Activated effector memory CD4-positive, alpha-beta T cell treated with anti-CD3 and anti-CD28 coated beads, Interleukin-2, amount 50 U/mL, for 16 hours (primary cell): ENCODE results near the gene MAS1L.

Experiments used
- DNase-seq: peaks from one replicate; pipeline ENCODE4 v3.0.0-alpha.2; 2020

Gene MAS1L

DNA sequence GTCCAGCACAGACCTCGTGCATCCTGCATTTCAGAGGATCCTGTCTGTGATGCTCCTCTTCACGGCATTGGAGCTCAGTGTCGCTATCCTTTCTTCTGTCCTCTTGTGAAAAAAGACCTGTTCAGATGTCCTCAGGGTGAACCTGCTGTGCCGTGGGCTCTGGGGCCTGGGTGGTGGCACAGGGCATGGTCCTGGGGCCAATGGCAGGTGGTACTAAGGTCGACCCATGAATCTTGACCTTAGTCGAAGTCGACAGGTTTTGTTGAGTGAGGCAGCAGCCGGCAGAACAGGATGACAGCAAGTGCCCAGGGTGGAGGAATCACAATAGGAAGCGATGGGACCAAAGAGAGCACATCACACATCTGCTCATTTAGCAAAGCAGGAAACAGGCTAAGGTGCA is 22.0 kb upstream of the MAS1L start:
- DNase-seq, result no peak

GRCh38 chr6:29509239-29509638 is 21.5 kb upstream of the MAS1L start:
- DNase-seq, result no peak

- DNase-seq, result no peak
These were observed 19.6 kb upstream of the MAS1L start for GRCh38 chr6:29507319-29507718.

DNA sequence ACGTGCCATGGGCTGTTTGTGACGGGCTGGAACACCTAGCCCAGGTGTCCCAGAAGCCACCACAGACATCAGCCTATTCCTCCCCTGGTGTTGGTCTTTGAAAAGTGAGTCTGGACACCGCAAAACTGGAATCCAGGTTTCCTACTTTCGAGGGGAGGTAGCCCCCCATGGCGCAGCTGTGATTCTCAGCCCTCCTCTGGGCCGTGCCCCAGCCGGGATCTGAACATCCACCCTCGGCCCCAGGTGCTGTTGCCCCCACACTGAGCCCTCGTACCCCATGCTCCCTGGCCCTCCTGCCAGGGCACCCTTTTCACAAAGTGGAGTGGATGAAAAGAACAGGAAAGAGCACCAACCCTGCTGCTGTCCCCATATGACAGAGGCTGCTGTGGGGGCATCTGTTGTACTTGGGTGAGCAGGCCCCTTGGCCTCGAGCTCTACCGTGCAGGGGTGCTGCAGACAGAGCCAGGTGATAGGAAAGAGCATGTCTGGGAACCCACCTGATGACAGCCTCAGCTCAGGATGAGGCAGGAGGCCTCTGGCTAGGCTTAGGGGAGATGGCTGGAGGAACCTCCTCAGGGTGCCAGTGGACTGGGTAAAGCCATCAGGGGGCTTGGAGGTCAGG is 18.8 kb upstream of the MAS1L start:
- no peak for DNase-seq

- no peak for DNase-seq
These were observed 18.1 kb upstream of the MAS1L start for GRCh38 chr6:29505808-29506207.

DNA sequence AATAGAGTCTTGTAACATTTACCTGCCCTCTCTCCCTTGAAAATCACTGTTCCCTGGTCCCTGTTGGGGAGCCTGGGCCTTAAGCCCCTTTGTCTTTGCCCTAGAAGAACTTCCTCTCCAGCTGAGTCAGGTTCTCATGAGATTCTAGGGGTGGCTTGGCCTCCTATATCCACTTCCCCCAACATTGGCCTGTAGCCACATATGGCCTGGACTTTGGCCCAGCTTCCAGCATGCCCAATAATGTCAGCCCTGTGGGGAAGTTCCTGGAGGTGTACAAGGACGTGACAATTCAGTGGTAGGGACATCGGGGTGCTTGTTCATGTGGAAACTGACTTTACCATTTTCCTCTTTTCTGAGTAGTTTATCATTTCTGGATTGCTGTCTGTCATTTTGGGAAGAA is 17.2 kb upstream of the MAS1L start:
- DNase-seq, result no peak

DNA sequence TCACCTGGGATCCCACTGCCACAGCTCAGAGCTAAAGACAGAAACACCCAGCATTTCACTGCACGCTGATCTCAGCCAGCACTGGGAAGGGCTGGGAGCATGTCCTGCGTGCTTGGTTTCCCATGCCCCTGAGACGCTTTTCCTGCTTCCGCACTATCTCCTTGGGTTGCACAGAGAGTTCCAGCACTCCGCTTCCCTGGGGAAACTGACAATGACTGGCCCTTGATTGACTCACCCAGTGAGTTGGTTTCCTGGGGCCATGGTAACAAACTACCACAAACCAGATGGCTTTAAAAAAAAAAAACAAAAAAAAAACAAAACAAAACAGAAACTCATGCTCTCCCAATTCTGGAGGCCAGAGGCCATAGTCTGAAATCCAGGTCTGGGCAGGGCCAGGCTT is 14.8 kb upstream of the MAS1L start:
- no peak for DNase-seq

GRCh38 chr6:29502181-29502580 is 14.4 kb upstream of the MAS1L start:
- DNase-seq, result no peak

- DNase-seq, result no peak
These were observed 13.3 kb upstream of the MAS1L start for GRCh38 chr6:29501106-29501505.

GRCh38 chr6:29500594-29500993 is 12.8 kb upstream of the MAS1L start:
- DNase-seq, result no peak

- DNase-seq, result no peak
These were observed 11.9 kb upstream of the MAS1L start for GRCh38 chr6:29499704-29500103.

GRCh38 chr6:29496961-29497360 is 9.2 kb upstream of the MAS1L start:
- no peak for DNase-seq

DNA sequence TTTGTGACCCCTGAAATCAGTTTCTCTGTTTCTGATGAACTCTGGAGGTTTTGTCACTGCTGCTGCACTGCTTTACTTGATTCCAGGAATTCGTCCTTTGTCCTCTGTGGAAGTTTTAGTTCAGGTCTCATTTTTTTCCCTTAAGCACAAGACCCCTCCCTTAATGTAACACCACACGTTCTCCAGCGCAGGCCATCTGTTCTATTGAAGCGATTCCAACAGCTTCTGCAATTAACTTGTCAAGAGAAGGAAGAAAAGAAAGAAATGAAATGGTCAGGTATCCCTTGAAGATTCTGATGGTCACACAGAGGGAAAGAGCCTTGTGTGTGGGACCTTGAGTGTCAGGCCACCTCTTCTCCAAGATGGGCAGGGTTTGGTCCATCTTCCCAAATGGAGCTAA is 7.8 kb upstream of the MAS1L start:
- no peak for DNase-seq

DNA sequence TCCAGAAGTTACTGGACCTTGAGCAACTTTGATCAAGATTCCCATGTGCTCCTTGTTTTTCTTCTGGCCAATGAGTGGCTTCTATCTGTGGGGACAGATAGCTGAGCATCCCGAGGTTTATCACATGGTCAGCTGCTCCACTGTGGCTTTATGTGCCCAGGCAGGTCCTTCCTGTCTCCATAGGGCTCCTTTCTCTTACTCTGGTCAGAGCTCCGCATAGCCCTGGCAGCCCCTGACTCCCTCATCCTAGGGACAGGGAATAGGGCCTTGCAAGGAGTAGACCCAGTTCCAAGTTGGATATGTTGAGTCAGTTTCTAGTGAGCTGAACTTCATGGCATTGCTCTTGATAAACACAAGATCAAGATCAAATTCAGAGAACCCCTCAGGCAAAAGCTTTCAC is 6.4 kb upstream of the MAS1L start:
- no peak for DNase-seq

DNA sequence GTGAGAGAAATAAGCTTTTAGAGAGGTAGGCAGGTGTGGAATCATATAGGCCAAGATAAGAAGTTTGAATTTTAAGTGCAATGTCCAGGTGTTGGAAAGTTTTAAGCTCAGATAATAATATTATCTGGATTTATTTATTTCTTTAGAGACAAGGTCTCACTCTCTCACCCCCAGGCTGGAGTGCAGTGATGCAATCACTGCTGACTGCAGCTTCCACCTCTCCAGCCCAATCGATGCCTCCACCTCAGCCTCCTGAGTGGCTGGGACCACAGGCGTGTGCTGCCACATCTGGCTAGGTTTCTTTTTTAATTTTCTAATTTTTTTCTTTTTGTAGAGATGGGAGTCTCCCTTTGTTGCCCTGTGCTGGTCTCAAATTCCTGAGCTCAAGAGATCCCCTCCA is 5.5 kb upstream of the MAS1L start:
- DNase-seq, result no peak

- no peak for DNase-seq
These were observed 3.8 kb upstream of the MAS1L start for GRCh38 chr6:29491574-29491973.

DNA sequence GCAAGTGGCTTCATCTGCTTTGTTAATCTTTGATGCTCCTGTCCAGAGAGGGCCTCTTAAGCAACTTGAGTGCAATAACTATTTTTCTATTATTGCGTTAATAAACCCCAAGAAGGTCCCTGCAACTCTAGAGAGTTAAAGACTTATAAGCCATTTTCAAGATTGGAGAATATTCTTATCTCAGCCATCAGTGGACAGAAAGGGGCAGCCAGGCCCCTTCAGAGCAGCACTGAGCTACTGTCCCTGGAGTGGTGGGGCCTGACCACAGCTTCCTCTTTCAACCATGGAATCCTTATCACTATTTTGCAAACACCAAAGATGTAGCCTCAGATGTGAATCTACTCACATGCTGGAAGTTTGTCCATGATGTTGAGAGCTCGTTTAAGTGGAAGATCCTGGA is 2.8 kb upstream of the MAS1L start:
- DNase-seq, result no peak

DNA sequence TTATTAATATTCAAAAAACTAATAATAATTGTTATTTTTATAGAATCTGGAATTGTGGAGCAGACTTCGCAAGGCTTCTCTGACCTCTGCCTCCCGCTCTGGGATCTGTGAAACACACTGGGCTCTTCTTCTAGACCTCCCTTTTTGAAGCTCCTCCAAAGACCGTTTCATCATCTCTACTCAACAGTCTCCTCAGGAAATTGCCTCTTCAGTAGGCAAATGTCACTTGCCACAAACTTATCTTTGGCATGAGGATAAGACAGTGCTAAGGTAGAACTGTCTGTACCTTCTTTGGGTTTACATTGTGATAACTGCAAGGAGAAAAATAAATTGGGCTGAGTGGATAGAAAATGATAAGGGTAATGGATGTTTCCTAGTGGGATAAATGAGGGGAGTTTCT is 2.3 kb upstream of the MAS1L start:
- DNase-seq, result no peak

DNA sequence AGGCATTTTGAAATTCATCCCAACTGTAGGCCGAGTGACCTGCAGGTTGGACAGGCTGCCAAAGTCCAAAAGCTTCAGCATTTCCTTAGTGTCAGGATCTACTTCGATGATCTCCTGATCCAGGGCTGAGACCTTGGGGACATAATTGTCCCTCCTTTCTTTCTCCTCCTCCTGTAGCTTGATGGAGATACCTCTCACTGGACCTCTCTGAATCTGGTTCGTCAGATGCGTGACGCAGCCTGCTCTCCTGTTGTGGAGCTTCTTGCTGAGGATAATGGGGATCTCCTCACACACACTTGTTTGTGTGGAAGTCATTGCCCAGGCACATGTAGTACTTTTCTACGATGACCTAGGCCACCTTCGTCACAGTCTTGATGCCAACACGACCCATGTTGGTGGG is 1.5 kb upstream of the MAS1L start:
- DNase-seq, result no peak

- DNase-seq, result no peak
These were observed 1.1 kb upstream of the MAS1L start for GRCh38 chr6:29488874-29489273.

DNA sequence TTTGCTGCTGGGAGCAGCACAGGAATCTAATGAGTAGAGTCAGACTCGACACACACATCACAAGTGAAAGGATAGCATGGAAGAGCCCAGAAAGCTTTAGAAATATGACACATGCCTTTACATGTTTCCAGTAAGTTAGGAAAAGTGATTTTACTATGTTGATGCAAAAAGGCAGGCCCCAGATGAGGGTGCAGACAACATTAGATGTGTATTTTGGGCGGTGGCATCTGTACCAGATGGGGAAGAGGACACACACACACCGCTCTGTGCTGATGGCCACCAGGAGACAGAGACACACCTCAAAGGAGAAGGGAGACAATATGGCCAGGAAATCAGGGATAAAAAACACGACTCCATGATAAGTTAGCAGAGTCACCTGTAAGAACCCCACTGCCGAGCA is 625 bp downstream of the MAS1L start:
- DNase-seq, result no peak

GRCh38 chr6:29486577-29486976 is 1.2 kb downstream of the MAS1L start:
- DNase-seq, result no peak

GRCh38 chr6:29483735-29484134 is 4.0 kb downstream of the MAS1L start:
- DNase-seq, result no peak

- DNase-seq, result no peak
These were observed 4.6 kb downstream of the MAS1L start for GRCh38 chr6:29483186-29483585.

DNA sequence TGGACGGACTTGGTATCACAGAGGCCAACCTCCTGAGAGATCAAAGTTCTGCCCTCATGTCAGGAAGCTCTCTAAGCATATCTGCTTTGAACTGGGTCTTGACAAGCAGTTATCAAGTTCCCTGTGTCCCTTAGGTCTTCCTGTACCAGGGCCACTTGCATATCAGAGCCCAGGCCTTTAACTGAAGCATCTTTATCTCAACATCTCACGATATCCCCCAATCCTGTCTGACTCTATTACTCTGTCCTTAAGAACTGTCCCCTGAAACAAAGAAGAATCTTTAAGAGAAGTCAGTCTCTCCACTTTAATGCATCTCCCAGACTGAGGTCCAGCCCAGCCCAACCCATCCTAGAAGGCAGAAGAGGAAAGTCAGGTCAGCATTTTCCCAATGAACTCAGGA is 8.2 kb downstream of the MAS1L start:
- DNase-seq, result no peak

GRCh38 chr6:29478740-29479139 is 9.0 kb downstream of the MAS1L start:
- DNase-seq, result no peak
